HepG2 (cell line): ENCODE data around the gene SETD1A. TPM values are rescaled to one million over a fixed set of nuclear protein-coding genes. Genes with fewer than 3 reads are reported as not detected.

Source experiments
- BORCS8-MEF2B ChIP-seq: sonication (generic); formaldehyde crosslinking; IDR thresholded peaks from 2 replicates; pipeline ENCODE4 v1.8.0; 2022; ENCODE audit warnings: mild to moderate bottlenecking, missing genetic modification reagents
- CCDC6 ChIP-seq: sonication (generic); formaldehyde crosslinking; IDR thresholded peaks from 2 replicates; pipeline ENCODE4 v1.8.1; 2022; ENCODE audit warnings: mild to moderate bottlenecking, missing genetic modification reagents, moderate library complexity
- KMT2B ChIP-seq: IDR thresholded peaks from 2 replicates; pipeline ENCODE4 v1.6.1; 2016; ENCODE audit warnings: missing genetic modification reagents, missing compliant biosample characterization
- SIN3A ChIP-seq: IDR thresholded peaks from 2 replicates; pipeline ENCODE4 v1.6.1; 2011; ENCODE audit warnings: low read depth, mild to moderate bottlenecking, control low read depth, low read length, borderline replicate concordance
- SP4 ChIP-seq: sonication (generic); formaldehyde crosslinking; IDR thresholded peaks from 2 replicates; pipeline ENCODE4 v1.8.1; 2023; ENCODE audit warnings: mild to moderate bottlenecking, missing genetic modification reagents
- ZFP82 ChIP-seq: sonication (generic); formaldehyde crosslinking; IDR thresholded peaks from 2 replicates; pipeline ENCODE4 v1.5.1; 2020; ENCODE audit warnings: mild to moderate bottlenecking, missing genetic modification reagents, borderline replicate concordance
- ZNF598 ChIP-seq: sonication (generic); formaldehyde crosslinking; IDR thresholded peaks from 2 replicates; pipeline ENCODE4 v1.5.1; 2020; ENCODE audit warnings: mild to moderate bottlenecking, missing genetic modification reagents, borderline replicate concordance
- ZNF878 ChIP-seq: sonication (generic); formaldehyde crosslinking; IDR thresholded peaks from 2 replicates; pipeline ENCODE4 v1.8.1; 2023; ENCODE audit warnings: mild to moderate bottlenecking, missing genetic modification reagents, moderate library complexity
- polyA plus RNA-seq, 8 experiments: library from polyadenylated mRNA; depleted of rRNA in 3 of 8; stranded (reverse) in 7 of 8; unstranded in 1 of 8; fragments of >200 nt; fragmentation: Illumina TruSeq in 4 of 8; extraction: Trizol in 4 of 8; gene quantifications; 2 replicates each; pipeline versions ENCODE4 v1.2.1 to v1.2.3, GENCODE V29; 2011 to 2016; ENCODE audit warnings: low read depth in 4 of 8, missing spikeins in 1 of 8, mixed read lengths in 1 of 8; ENCODE audit not compliant: insufficient read depth in 1 of 8
- total RNA-seq, 5 experiments: library from RNA; depleted of rRNA; stranded (reverse); fragments of >200 nt; fragmentation: Illumina TruSeq; extraction: Trizol; gene quantifications; 2 replicates each; pipeline ENCODE4 v1.2.3, GENCODE V29; 2016; ENCODE audit warnings: low read depth in 1 of 5
- TF ChIP-seq, protein P1 (sequence below): sonication (generic); formaldehyde crosslinking; IDR thresholded peaks from 2 replicates; pipeline ENCODE4 v1.8.0; 2022; ENCODE audit warnings: missing genetic modification reagents, mild to moderate bottlenecking, inconsistent platforms, borderline replicate concordance
- TF ChIP-seq, protein P2 (sequence below): sonication (generic); formaldehyde crosslinking; IDR thresholded peaks from 2 replicates; pipeline ENCODE4 v1.4.0; 2020; ENCODE audit warnings: mild to moderate bottlenecking, missing genetic modification reagents
- TF ChIP-seq, protein P3 (sequence below): sonication (generic); formaldehyde crosslinking; IDR thresholded peaks from 2 replicates; pipeline ENCODE4 v1.8.1; 2022; ENCODE audit warnings: mild to moderate bottlenecking, missing genetic modification reagents
- TF ChIP-seq, protein P4 (sequence below), 2 experiments: sonication (generic) in 1 of 2; formaldehyde crosslinking in 1 of 2; IDR thresholded peaks; 2 replicates each; pipeline versions ENCODE4 v1.5.1 to v1.6.1; 2011 to 2020; ENCODE audit warnings: borderline replicate concordance in 1 of 2, low read depth in 1 of 2, low read length in 1 of 2, mild to moderate bottlenecking in 1 of 2, missing genetic modification reagents in 1 of 2, moderate library complexity in 1 of 2
- TF ChIP-seq, protein P5 (sequence below): sonication (generic); formaldehyde crosslinking; IDR thresholded peaks from 2 replicates; pipeline ENCODE4 v1.9.0; 2022; ENCODE audit warnings: missing genetic modification reagents, mild to moderate bottlenecking, borderline replicate concordance
- TF ChIP-seq, protein P6 (sequence below): sonication (generic); formaldehyde crosslinking; IDR thresholded peaks from 2 replicates; pipeline ENCODE4 v1.4.0; 2020; ENCODE audit warnings: low read depth, missing genetic modification reagents

SETD1A gene
- total and polyA plus RNA-seq, 2 of the 13 experiments (the other 11 are each of a cell fraction or from before 2014, with no cell fraction given), result 3.8 to 5.6 TPM

DNA sequence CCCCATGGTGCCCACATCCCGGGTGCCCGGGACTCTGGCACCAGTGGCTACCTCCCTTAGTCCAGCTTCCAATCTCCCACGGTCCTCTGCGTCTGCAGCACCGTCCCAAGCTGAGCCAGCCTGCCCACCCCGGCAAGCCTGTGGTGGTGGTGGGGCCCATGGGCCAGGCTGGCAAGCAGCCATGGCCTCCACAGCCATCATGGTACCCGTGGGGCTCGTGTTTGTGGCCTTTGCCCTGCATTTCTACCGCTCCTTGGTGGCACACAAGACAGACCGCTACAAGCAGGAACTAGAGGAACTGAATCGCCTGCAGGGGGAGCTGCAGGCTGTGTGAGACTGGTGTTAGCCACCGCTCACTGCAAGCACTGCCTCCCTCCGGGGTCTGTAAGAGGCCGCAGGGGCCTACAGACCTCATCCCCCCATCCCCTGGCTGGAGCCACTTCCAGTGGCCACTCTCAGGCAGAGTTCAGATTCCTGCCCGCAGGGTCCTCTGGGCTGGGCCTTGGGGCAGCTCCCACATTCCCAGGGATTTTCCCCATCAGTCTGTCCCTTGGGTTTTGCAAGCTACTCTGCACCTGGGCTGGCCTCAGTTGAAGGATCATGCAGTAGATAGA, 3.9 kb upstream of the SETD1A start (continued):
- TF ChIP-seq, protein P1, sequence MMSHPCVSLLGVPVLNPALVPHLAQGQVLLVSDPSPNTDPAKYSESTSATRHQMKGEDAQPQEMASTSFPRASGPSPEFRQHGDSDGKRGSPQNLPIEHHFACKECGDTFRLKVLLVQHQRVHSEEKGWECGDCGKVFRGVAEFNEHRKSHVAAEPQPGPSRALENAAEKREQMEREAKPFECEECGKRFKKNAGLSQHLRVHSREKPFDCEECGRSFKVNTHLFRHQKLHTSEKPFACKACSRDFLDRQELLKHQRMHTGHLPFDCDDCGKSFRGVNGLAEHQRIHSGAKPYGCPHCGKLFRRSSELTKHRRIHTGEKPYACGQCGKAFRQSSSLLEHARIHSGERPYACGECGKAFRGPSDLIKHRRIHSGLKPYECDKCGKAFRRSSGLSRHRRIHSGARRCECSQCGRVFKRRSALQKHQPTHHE (CRISPR knock-in tag), result no peak
- TF ChIP-seq, protein P2, sequence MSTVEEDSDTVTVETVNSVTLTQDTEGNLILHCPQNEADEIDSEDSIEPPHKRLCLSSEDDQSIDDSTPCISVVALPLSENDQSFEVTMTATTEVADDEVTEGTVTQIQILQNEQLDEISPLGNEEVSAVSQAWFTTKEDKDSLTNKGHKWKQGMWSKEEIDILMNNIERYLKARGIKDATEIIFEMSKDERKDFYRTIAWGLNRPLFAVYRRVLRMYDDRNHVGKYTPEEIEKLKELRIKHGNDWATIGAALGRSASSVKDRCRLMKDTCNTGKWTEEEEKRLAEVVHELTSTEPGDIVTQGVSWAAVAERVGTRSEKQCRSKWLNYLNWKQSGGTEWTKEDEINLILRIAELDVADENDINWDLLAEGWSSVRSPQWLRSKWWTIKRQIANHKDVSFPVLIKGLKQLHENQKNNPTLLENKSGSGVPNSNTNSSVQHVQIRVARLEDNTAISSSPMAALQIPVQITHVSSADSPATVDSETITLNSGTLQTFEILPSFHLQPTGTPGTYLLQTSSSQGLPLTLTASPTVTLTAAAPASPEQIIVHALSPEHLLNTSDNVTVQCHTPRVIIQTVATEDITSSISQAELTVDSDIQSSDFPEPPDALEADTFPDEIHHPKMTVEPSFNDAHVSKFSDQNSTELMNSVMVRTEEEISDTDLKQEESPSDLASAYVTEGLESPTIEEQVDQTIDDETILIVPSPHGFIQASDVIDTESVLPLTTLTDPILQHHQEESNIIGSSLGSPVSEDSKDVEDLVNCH (CRISPR knock-in tag), result no peak
- TF ChIP-seq, protein P3, sequence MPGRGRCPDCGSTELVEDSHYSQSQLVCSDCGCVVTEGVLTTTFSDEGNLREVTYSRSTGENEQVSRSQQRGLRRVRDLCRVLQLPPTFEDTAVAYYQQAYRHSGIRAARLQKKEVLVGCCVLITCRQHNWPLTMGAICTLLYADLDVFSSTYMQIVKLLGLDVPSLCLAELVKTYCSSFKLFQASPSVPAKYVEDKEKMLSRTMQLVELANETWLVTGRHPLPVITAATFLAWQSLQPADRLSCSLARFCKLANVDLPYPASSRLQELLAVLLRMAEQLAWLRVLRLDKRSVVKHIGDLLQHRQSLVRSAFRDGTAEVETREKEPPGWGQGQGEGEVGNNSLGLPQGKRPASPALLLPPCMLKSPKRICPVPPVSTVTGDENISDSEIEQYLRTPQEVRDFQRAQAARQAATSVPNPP, result no peak
- peak; percentile 57; the same call in 1 of the 2 replicates for TF ChIP-seq KMT2B (CRISPR knock-in tag)
- no peak for TF ChIP-seq ZNF878 (CRISPR knock-in tag)
- TF ChIP-seq, protein P4, sequence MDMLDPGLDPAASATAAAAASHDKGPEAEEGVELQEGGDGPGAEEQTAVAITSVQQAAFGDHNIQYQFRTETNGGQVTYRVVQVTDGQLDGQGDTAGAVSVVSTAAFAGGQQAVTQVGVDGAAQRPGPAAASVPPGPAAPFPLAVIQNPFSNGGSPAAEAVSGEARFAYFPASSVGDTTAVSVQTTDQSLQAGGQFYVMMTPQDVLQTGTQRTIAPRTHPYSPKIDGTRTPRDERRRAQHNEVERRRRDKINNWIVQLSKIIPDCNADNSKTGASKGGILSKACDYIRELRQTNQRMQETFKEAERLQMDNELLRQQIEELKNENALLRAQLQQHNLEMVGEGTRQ (IDR thresholded peaks at IDR 0.05; ENCODE audit: low read depth, low read length), result no peak
- TF ChIP-seq, protein P4 (CRISPR knock-in tag; IDR thresholded peaks at IDR 0.05; ENCODE audit: borderline replicate concordance), result no peak; the same call in 1 of the 2 replicates
- no peak for TF ChIP-seq SP4
- no peak for TF ChIP-seq ZFP82
- peak; percentile 57; the same call in 1 of the 2 replicates for TF ChIP-seq BORCS8-MEF2B
- TF ChIP-seq, protein P5, sequence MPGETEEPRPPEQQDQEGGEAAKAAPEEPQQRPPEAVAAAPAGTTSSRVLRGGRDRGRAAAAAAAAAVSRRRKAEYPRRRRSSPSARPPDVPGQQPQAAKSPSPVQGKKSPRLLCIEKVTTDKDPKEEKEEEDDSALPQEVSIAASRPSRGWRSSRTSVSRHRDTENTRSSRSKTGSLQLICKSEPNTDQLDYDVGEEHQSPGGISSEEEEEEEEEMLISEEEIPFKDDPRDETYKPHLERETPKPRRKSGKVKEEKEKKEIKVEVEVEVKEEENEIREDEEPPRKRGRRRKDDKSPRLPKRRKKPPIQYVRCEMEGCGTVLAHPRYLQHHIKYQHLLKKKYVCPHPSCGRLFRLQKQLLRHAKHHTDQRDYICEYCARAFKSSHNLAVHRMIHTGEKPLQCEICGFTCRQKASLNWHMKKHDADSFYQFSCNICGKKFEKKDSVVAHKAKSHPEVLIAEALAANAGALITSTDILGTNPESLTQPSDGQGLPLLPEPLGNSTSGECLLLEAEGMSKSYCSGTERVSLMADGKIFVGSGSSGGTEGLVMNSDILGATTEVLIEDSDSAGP (CRISPR knock-in tag), result peak; percentile 74; the same call in 1 of the 2 replicates
- TF ChIP-seq, protein P6, sequence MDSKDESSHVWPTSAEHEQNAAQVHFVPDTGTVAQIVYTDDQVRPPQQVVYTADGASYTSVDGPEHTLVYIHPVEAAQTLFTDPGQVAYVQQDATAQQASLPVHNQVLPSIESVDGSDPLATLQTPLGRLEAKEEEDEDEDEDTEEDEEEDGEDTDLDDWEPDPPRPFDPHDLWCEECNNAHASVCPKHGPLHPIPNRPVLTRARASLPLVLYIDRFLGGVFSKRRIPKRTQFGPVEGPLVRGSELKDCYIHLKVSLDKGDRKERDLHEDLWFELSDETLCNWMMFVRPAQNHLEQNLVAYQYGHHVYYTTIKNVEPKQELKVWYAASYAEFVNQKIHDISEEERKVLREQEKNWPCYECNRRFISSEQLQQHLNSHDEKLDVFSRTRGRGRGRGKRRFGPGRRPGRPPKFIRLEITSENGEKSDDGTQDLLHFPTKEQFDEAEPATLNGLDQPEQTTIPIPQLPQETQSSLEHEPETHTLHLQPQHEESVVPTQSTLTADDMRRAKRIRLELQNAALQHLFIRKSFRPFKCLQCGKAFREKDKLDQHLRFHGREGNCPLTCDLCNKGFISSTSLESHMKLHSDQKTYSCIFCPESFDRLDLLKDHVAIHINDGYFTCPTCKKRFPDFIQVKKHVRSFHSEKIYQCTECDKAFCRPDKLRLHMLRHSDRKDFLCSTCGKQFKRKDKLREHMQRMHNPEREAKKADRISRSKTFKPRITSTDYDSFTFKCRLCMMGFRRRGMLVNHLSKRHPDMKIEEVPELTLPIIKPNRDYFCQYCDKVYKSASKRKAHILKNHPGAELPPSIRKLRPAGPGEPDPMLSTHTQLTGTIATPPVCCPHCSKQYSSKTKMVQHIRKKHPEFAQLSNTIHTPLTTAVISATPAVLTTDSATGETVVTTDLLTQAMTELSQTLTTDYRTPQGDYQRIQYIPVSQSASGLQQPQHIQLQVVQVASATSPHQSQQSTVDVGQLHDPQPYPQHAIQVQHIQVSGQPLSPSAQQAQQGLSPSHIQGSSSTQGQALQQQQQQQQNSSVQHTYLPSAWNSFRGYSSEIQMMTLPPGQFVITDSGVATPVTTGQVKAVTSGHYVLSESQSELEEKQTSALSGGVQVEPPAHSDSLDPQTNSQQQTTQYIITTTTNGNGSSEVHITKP (CRISPR knock-in tag), result peak; percentile 65; the same call in 1 of the 2 replicates
- peak; percentile 67; the same call in 1 of the 2 replicates for TF ChIP-seq CCDC6 (CRISPR knock-in tag)
- no peak for TF ChIP-seq SIN3A
- 0 out of 2 replicates have a peak, but pooled peaks have one; percentile 65 for TF ChIP-seq ZNF598 (CRISPR knock-in tag)
